ENCODE data around the gene CUEDC1. TPM values are rescaled to one million over a fixed set of nuclear protein-coding genes. Genes with fewer than 3 reads are reported as not detected.
A peak's percentile ranks its signal among the peaks of the same experiment; 100 is the strongest.

Gene CUEDC1
- total RNA-seq, 2 donors from 2014 or later = 0.19 TPM; not detected in 1

GRCh38 chr17:57991537-57991936 lies 36.3 kb upstream of the CUEDC1 start:
- no peak for DNase-seq (ENCODE audit: low spot score)
- Mint-ChIP-seq H3K9me3 (no peaks in the 10 kb centered on the region), H3K36me3 (no peaks in the 10 kb centered on the region), H3K4me1 (ENCODE audit: low read depth in 2 of 2) (peaks cover 37 to 43% of the 10 kb centered on the region in 2 donors), H3K27me3 (no peaks in the 10 kb centered on the region), H3K4me3 (no peak overlapping the region), H3K27ac (no peak overlapping the region)
- ATAC-seq = no peak

GRCh38 chr17:57990037-57990436 lies 34.8 kb upstream of the CUEDC1 start:
- Mint-ChIP-seq H3K4me1 (ENCODE audit: low read depth in 2 of 2) (peaks cover 44 to 46% of the 10 kb centered on the region in 2 donors), H3K27ac (peak overlapping the region; percentile 86 to 95), H3K27me3 (no peaks in the 10 kb centered on the region), H3K4me3 (peak overlapping the region; percentile 89), H3K36me3 (no peaks in the 10 kb centered on the region), H3K9me3 (no peaks in the 10 kb centered on the region)
- DNase-seq (ENCODE audit: low spot score) = no peak
- no peak for ATAC-seq

DNA sequence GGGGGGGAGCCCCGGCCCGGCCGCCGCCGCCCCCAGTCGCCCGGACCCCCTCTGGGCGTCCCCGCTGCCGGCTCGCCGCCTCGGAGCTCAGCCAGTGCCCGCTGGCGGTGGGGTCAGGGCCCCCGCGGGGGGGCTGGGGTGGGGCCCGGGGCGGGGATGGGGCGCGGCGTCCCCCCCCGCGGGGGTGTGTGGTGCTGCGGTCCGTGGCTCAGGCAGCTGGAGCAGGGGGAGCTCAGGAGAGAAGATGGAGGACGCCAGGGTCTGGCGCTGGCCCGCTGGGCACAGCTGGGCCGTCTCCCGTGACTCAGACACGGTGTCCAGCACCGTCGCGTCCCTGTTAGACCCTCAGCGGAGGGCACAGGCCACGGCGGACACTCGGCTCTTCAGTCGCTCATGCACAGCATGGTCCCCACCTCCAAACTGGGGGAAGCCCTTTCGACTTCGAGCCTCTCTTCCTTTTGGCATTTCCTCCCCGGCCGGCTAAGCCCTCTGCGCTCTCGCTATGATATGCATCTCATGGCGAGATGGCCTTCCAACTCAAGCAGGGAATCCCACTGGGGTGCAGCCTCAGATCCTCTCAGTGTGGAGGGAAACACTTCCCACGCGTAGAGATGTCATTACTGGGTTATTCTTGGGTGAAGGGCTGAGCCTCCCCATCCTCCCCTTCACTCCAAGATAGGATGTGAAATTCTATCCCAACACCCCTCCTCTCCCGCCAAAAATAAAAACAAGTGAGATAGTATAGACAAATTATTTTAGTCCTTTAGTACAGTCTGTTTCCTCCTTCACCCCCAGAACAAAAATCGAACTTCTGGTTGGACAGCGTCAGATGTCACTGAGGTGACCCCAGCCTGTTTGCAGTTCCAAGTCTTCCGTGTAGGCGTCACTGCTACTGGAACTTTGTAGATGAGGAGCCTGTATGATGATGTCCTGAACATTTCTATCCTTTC lies 33.4 kb upstream of the CUEDC1 start:
- DNase-seq (ENCODE audit: low spot score) (no peak), ATAC-seq (peak; percentile 87 to 88)
- H3K9me3 Mint-ChIP-seq = no peaks in the 10 kb centered on the region
- no peaks in the 10 kb centered on the region for H3K27me3 Mint-ChIP-seq
- H3K27ac Mint-ChIP-seq = peak overlapping the region; percentile 86 to 95
- no peaks in the 10 kb centered on the region for H3K36me3 Mint-ChIP-seq
- H3K4me3 Mint-ChIP-seq = peak overlapping the region; percentile 94
- H3K4me1 Mint-ChIP-seq (ENCODE audit: low read depth in 2 of 2) = peaks cover 52 to 53% of the 10 kb centered on the region in 2 donors

- H3K27me3 Mint-ChIP-seq = no peaks in the 10 kb centered on the region
- peaks cover 2% of the 10 kb centered on the region for H3K36me3 Mint-ChIP-seq
- peak within 1 kb of the TSS; percentile 94 for H3K4me3 Mint-ChIP-seq
- DNase-seq (ENCODE audit: low spot score) = peak; percentile 89
- no peaks in the 10 kb centered on the region for H3K9me3 Mint-ChIP-seq
- peak within 1 kb of the TSS; percentile 86 to 95 for H3K27ac Mint-ChIP-seq
- H3K4me1 Mint-ChIP-seq (ENCODE audit: low read depth in 2 of 2) = peaks cover 58 to 60% of the 10 kb centered on the region in 2 donors
- ATAC-seq = peak; percentile 84 to 88
These were observed 32.5 kb upstream of the CUEDC1 start, which contains the start of gene VEZF1 for GRCh38 chr17:57987581-57988300. Gene VEZF1 (minus strand): TSS chr17:57988254. CDS start chr17:57988111, 143 bp downstream.

DNA sequence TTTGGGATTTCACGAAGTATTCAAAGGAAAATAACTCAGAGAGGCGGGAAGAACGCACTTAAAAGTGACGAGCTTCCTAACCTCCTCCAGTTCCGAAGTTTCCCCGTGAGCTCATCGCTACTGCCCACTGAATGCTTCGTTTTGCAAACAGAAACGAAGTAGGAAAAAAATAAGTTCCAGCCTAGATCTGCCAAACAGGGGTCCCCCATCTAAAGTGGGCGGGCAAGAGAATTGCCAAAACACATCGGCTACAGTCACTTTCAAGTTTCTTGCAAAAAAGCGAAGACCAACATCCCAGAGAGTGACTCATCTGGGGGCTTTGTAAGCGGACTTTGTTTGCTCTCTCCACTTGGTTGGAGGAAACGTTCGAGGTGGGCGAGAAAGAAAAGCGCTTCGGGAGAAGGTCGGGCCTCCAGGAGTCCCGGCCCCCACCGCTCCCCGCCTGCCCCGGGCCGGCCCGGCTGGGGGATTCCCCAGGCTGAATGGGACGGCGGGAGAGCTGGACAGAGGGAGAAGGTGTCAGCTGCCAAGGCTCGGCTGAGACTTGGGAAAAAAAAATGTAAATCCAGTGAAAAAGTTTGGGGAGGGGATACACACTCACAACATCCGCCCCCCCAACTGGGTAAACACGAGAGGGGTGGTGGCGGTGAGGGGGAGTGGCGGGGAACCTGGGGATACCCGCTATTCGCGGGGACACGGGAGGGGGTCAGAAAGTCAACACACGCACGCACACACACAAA lies 31.8 kb upstream of the CUEDC1 start:
- peak in 1 of 2 donors; percentile 29 for ATAC-seq
- DNase-seq (ENCODE audit: low spot score) = peak; percentile 71
- Mint-ChIP-seq H3K4me3 (peak overlapping the region; percentile 94), H3K36me3 (peaks cover 9% of the 10 kb centered on the region), H3K4me1 (ENCODE audit: low read depth in 2 of 2) (peaks cover 60 to 67% of the 10 kb centered on the region in 2 donors), H3K27me3 (no peaks in the 10 kb centered on the region), H3K27ac (peak overlapping the region; percentile 86 to 88), H3K9me3 (no peaks in the 10 kb centered on the region)

DNA sequence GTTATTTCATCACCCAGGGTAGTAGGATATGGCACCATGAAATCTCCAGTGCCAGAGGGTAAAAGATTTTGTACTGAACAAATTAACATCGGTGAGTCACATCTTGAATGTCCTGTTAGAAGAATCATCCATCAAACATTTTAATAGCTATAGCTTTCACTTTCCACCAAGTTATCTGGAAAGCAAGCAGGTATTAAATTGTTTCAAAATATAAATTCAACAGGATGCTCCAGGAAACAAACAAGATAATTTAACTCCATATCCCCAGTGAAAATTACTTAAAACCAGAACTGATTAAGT lies 30.4 kb upstream of the CUEDC1 start:
- Mint-ChIP-seq H3K36me3 (peaks cover 21% of the 10 kb centered on the region), H3K9me3 (no peaks in the 10 kb centered on the region), H3K27ac (no peak overlapping the region), H3K4me3 (peak overlapping the region; percentile 94), H3K27me3 (no peaks in the 10 kb centered on the region), H3K4me1 (ENCODE audit: low read depth in 2 of 2) (peaks cover 66 to 81% of the 10 kb centered on the region in 2 donors)
- no peak for ATAC-seq
- no peak for DNase-seq (ENCODE audit: low spot score)

DNA sequence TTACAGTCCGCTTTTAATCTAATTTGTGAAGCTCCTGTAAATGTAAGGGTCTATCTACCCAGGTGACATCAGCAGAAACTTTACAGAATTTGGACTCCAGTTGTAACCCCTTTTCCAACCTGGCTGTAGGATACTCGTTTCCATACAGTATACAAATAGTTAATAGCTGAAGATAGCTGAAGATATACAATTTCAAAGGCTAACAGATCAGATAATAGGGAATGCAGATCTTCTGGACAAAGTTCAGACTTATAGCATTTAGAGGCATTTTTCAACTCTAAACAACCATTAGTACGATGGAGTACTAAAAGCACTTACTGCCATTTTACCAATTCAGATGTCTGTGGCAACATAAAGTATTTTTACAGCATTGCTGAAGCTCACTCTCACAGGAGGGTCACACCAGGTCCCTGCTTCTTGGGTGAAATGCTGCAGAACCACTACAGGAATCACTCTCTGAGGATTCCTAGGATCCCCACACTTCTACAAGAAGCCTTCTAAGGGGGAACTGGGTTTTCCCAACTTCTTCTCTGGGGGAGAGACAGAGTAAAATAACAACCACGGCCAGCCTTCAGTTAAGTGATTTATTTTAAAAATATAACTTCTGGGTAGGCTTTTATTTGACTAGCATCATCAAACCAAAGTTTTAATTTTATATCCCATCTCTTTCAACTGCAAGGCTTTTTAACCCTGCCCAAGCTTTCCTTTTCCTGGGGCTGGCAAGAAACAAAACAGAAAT lies 29.9 kb upstream of the CUEDC1 start:
- peaks cover 22% of the 10 kb centered on the region for H3K36me3 Mint-ChIP-seq
- H3K27ac Mint-ChIP-seq = peak overlapping the region in 1 of 2 donors; percentile 32
- ATAC-seq (no peak), DNase-seq (ENCODE audit: low spot score) (no peak)
- H3K27me3 Mint-ChIP-seq = no peaks in the 10 kb centered on the region
- peaks cover 66 to 81% of the 10 kb centered on the region in 2 donors for H3K4me1 Mint-ChIP-seq (ENCODE audit: low read depth in 2 of 2)
- peak overlapping the region; percentile 94 for H3K4me3 Mint-ChIP-seq
- H3K9me3 Mint-ChIP-seq = no peaks in the 10 kb centered on the region

DNA sequence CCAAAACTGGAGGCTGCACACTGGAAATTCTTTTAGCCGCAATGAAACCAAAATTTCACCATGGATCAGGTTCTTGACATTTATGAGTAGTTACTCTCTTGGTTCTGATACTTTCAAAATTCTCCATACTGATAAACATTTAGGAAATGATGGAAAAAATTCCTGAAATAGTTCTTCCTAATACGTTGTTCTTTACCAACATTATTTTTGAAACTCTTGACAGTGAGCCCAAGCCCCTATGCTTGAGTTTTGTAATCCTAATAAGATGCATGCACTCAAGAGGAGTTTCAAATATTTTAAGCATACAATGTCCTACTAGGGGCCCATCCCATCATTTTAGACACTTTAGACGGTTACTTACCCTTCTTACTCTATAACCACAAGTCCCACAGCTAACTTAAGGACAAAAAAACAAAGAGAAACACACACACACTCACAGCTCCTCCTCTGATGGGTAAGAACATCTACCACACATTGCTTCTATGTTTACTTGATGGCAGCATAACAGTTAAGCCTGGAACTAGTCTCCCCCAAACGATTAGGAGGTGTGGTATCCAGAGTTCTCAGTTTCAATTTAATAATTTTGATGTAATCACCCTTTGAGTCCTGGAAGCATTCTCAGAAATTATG lies 29.2 kb upstream of the CUEDC1 start:
- ATAC-seq (no peak), DNase-seq (ENCODE audit: low spot score) (no peak)
- peak overlapping the region; percentile 69 for H3K4me3 Mint-ChIP-seq
- peaks cover 59 to 74% of the 10 kb centered on the region in 2 donors for H3K4me1 Mint-ChIP-seq (ENCODE audit: low read depth in 2 of 2)
- H3K27ac Mint-ChIP-seq = peak overlapping the region in 1 of 2 donors; percentile 32
- H3K36me3 Mint-ChIP-seq = peaks cover 23% of the 10 kb centered on the region
- H3K27me3 Mint-ChIP-seq = no peaks in the 10 kb centered on the region
- no peaks in the 10 kb centered on the region for H3K9me3 Mint-ChIP-seq

- Mint-ChIP-seq H3K4me1 (ENCODE audit: low read depth in 2 of 2) (peaks cover 55 to 70% of the 10 kb centered on the region in 2 donors), H3K36me3 (peaks cover 33% of the 10 kb centered on the region), H3K27ac (no peak overlapping the region), H3K4me3 (peak overlapping the region; percentile 69), H3K9me3 (no peaks in the 10 kb centered on the region), H3K27me3 (no peaks in the 10 kb centered on the region)
- ATAC-seq (no peak), DNase-seq (ENCODE audit: low spot score) (no peak)
These were observed 28.2 kb upstream of the CUEDC1 start for GRCh38 chr17:57983446-57983845.

- H3K36me3 Mint-ChIP-seq = peaks cover 40% of the 10 kb centered on the region
- no peaks in the 10 kb centered on the region for H3K27me3 Mint-ChIP-seq
- no peak overlapping the region for H3K27ac Mint-ChIP-seq
- ATAC-seq = peak; percentile 26 to 56
- peak overlapping the region; percentile 57 for H3K4me3 Mint-ChIP-seq
- no peaks in the 10 kb centered on the region for H3K9me3 Mint-ChIP-seq
- H3K4me1 Mint-ChIP-seq (ENCODE audit: low read depth in 2 of 2) = peaks cover 54 to 76% of the 10 kb centered on the region in 2 donors
- no peak for DNase-seq (ENCODE audit: low spot score)
These were observed 27.4 kb upstream of the CUEDC1 start for GRCh38 chr17:57982452-57983170.

DNA sequence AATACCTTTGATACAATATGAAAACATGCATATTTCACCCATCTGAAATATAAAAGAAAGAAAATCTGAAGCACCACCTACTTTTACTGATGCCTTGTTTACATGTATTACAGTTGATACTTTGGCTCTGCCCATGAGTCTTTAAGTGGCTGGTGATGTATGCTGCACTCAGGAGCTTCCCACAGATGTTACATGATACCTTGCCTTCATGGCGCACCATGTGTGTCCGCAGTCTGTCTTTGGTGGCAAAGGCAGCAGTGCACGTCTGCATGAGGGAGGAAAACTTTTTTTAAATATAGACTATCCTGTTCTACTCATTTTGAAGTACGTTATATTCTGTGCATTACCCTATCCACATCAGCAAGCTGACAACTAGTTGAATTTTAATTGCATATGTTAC lies 25.3 kb upstream of the CUEDC1 start:
- Mint-ChIP-seq H3K4me1 (ENCODE audit: low read depth in 2 of 2) (peaks cover 41 to 60% of the 10 kb centered on the region in 2 donors), H3K36me3 (peaks cover 52% of the 10 kb centered on the region), H3K9me3 (no peaks in the 10 kb centered on the region), H3K27ac (no peak overlapping the region), H3K27me3 (no peaks in the 10 kb centered on the region), H3K4me3 (no peak overlapping the region)
- ATAC-seq (no peak), DNase-seq (ENCODE audit: low spot score) (no peak)

- peaks cover 63% of the 10 kb centered on the region for H3K36me3 Mint-ChIP-seq
These were observed 23.9 kb upstream of the CUEDC1 start for GRCh38 chr17:57979076-57979475.

More at GRCh38 chr17:57979076-57979475, 23.9 kb upstream of the CUEDC1 start:
- H3K4me3 Mint-ChIP-seq = no peak overlapping the region
- no peaks in the 10 kb centered on the region for H3K9me3 Mint-ChIP-seq
- H3K27me3 Mint-ChIP-seq = no peaks in the 10 kb centered on the region
- ATAC-seq (no peak), DNase-seq (ENCODE audit: low spot score) (no peak)
- H3K4me1 Mint-ChIP-seq (ENCODE audit: low read depth in 2 of 2) = peaks cover 27 to 46% of the 10 kb centered on the region in 2 donors
- H3K27ac Mint-ChIP-seq = peak overlapping the region in 1 of 2 donors; percentile 15
